Measurements from ENCODE around the gene GLYR1. TPM values are rescaled to one million over a fixed set of nuclear protein-coding genes. Genes with fewer than 3 reads are reported as not detected.

GLYR1 gene
- total RNA-seq, 1 experiment from 2014 or later: 111 TPM

DNA sequence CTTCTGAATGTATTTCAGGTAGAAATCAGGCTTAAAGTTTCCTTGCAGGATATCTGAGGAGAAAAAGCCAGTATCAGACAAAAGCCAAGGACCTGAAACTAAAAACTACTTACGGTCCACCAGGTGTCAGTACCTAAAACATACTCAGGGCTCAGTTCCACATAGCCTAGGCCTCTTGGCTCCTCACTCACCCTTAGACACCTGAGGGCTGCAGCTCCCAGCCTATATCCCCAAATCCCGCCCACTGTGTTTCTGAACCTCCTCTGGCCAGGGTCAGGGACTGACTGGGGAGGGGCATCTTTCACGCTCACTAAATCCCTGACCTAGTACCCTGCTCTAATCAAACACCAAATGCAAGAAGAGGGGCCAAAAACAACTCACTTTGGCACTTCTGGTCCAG lies 35.8 kb downstream of the GLYR1 start:
- in situ Hi-C loops (cut with HindIII; ENCODE audit: low pct_unique_long_range_greater_than_20kb, low sequenced_read_pairs) (loop anchor here (10.0 kb wide), 1 partner anchor 54 kb away; no protein-coding TSS in a partner anchor), intact Hi-C loops (cut with micrococcal nuclease; ENCODE audit: unreplicated experiment) (no loop called here)
- BruUV-seq (replicated peaks): no TSS peak
- TF ChIP-seq, protein P1, sequence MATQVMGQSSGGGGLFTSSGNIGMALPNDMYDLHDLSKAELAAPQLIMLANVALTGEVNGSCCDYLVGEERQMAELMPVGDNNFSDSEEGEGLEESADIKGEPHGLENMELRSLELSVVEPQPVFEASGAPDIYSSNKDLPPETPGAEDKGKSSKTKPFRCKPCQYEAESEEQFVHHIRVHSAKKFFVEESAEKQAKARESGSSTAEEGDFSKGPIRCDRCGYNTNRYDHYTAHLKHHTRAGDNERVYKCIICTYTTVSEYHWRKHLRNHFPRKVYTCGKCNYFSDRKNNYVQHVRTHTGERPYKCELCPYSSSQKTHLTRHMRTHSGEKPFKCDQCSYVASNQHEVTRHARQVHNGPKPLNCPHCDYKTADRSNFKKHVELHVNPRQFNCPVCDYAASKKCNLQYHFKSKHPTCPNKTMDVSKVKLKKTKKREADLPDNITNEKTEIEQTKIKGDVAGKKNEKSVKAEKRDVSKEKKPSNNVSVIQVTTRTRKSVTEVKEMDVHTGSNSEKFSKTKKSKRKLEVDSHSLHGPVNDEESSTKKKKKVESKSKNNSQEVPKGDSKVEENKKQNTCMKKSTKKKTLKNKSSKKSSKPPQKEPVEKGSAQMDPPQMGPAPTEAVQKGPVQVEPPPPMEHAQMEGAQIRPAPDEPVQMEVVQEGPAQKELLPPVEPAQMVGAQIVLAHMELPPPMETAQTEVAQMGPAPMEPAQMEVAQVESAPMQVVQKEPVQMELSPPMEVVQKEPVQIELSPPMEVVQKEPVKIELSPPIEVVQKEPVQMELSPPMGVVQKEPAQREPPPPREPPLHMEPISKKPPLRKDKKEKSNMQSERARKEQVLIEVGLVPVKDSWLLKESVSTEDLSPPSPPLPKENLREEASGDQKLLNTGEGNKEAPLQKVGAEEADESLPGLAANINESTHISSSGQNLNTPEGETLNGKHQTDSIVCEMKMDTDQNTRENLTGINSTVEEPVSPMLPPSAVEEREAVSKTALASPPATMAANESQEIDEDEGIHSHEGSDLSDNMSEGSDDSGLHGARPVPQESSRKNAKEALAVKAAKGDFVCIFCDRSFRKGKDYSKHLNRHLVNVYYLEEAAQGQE (IDR thresholded peaks at IDR 0.05; ENCODE audit: insufficient read depth in 1 of 2, low read depth in 2 of 2, low read length in 1 of 2): no peak
- TF ChIP-seq, protein P2, sequence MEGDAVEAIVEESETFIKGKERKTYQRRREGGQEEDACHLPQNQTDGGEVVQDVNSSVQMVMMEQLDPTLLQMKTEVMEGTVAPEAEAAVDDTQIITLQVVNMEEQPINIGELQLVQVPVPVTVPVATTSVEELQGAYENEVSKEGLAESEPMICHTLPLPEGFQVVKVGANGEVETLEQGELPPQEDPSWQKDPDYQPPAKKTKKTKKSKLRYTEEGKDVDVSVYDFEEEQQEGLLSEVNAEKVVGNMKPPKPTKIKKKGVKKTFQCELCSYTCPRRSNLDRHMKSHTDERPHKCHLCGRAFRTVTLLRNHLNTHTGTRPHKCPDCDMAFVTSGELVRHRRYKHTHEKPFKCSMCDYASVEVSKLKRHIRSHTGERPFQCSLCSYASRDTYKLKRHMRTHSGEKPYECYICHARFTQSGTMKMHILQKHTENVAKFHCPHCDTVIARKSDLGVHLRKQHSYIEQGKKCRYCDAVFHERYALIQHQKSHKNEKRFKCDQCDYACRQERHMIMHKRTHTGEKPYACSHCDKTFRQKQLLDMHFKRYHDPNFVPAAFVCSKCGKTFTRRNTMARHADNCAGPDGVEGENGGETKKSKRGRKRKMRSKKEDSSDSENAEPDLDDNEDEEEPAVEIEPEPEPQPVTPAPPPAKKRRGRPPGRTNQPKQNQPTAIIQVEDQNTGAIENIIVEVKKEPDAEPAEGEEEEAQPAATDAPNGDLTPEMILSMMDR (IDR thresholded peaks at IDR 0.05): no peak
- TF ChIP-seq TCF7L2 (IDR thresholded peaks at IDR 0.05; ENCODE audit: low read depth, low read length): no peak
- H3K4me3 ChIP-seq (ENCODE audit: low read depth in 2 of 2, low read length in 2 of 2): no peak overlapping the region
- H3K36me3 ChIP-seq (ENCODE audit: control insufficient read depth, insufficient read depth, low read length): peaks cover 12% of the 10 kb centered on the region
- CTCF ChIA-PET: interaction anchor here (0.8 kb wide), 1 partner anchor 146 kb away, joined by 8 read pairs; no protein-coding TSS in a partner anchor
- POLR2A ChIA-PET: no interaction called here
- no peaks in the 10 kb centered on the region for H3K4me1 ChIP-seq (ENCODE audit: control insufficient read depth, insufficient read depth, low read length)
- H3K27me3 ChIP-seq (ENCODE audit: control insufficient read depth, insufficient read depth, low read length): no peaks in the 10 kb centered on the region
- ATAC-seq (peak; percentile 57), DNase-seq (ENCODE audit: low read depth, low spot score) (no peak)
- no peak overlapping the region for H3K27ac ChIP-seq (ENCODE audit: low read length)
- no peaks in the 10 kb centered on the region for H3K9me3 ChIP-seq (ENCODE audit: control insufficient read depth, insufficient read depth, low read depth, low read length)

DNA sequence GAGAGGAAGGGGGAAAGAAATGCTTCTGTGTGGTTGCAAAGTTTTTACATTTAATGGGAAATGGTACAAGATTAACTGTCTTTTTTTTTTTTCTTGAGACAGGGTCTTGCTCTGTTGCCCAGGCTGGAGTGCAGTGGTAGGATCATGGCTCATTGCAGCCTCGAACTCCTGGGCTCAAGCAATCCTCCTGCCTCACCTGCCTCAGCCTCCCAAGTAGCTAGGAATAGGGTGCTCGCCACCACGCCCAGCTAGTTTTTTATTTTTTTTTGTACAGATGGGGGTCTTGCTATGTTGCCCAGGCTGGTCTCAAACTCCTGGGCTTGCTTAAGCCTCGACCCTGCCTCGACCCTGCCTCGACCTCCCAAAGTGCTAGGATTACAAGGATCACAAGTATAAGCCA lies 40.8 kb downstream of the GLYR1 start:
- intact Hi-C loops (cut with micrococcal nuclease; ENCODE audit: unreplicated experiment) (no loop called here), in situ Hi-C loops (cut with HindIII; ENCODE audit: low pct_unique_long_range_greater_than_20kb, low sequenced_read_pairs) (no loop called here)

DNA sequence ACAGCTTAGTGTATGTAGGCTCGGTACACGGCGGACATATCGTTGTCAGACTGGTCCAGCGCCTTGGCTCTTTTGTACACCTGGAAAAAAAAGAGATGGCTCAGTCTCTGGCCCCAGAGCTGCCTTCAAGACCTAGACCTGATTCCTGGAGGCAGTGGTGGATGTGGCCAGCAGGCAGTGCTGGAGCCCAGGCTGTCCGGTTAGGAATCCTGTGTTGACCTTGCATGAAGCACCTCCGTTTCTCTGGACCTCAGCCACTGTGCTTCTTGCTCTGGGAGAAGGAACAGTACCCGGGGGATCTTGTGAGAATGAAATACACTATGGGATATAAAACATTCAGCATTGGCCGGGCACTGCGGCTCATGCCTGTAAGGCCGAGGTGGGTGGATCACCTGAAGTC lies 41.9 kb downstream of the GLYR1 start:
- peaks cover 27% of the 10 kb centered on the region for H3K4me1 ChIP-seq (ENCODE audit: control insufficient read depth, insufficient read depth, low read length)
- intact Hi-C loops (cut with micrococcal nuclease; ENCODE audit: unreplicated experiment): no loop called here
- ATAC-seq (no peak), DNase-seq (ENCODE audit: low read depth, low spot score) (no peak)
- CTCF ChIA-PET: no interaction called here
- in situ Hi-C loops (cut with HindIII; ENCODE audit: low pct_unique_long_range_greater_than_20kb, low sequenced_read_pairs): no loop called here
- TF ChIP-seq SIN3A (IDR thresholded peaks at IDR 0.05; ENCODE audit: borderline replicate concordance, insufficient read depth, low read depth, low read length) (no peak), POLR2AphosphoS5 (IDR thresholded peaks at IDR 0.05; ENCODE audit: low read depth, low read length) (no peak), TCF7L2 (IDR thresholded peaks at IDR 0.05; ENCODE audit: low read depth, low read length) (no peak)
- TF ChIP-seq, protein P1 (IDR thresholded peaks at IDR 0.05; ENCODE audit: insufficient read depth in 1 of 2, low read depth in 2 of 2, low read length in 1 of 2): no peak
- TF ChIP-seq, protein P2 (IDR thresholded peaks at IDR 0.05): no peak
- BruUV-seq (replicated peaks): no TSS peak
- POLR2A ChIA-PET: no interaction called here
- no peak overlapping the region for H3K27ac ChIP-seq (ENCODE audit: low read length)
- H3K27me3 ChIP-seq (ENCODE audit: control insufficient read depth, insufficient read depth, low read length): no peaks in the 10 kb centered on the region
- H3K36me3 ChIP-seq (ENCODE audit: control insufficient read depth, insufficient read depth, low read length): no peaks in the 10 kb centered on the region
- no peaks in the 10 kb centered on the region for H3K9me3 ChIP-seq (ENCODE audit: control insufficient read depth, insufficient read depth, low read depth, low read length)
- no peak overlapping the region for H3K4me3 ChIP-seq (ENCODE audit: low read depth in 2 of 2, low read length in 2 of 2)

More for the DNA sequence above, 40.8 kb downstream of the GLYR1 start:
- ATAC-seq: no peak
- ChIA-PET POLR2A (no interaction called here), CTCF (no interaction called here)
- no peaks in the 10 kb centered on the region for H3K36me3 ChIP-seq (ENCODE audit: control insufficient read depth, insufficient read depth, low read length)
- no TSS peak for BruUV-seq (replicated peaks)
- no peak overlapping the region for H3K27ac ChIP-seq (ENCODE audit: low read length)
- H3K9me3 ChIP-seq (ENCODE audit: control insufficient read depth, insufficient read depth, low read depth, low read length): no peaks in the 10 kb centered on the region
- H3K27me3 ChIP-seq (ENCODE audit: control insufficient read depth, insufficient read depth, low read length): no peaks in the 10 kb centered on the region
- peaks cover 20% of the 10 kb centered on the region for H3K4me1 ChIP-seq (ENCODE audit: control insufficient read depth, insufficient read depth, low read length)
- TF ChIP-seq SIN3A (IDR thresholded peaks at IDR 0.05; ENCODE audit: borderline replicate concordance, insufficient read depth, low read depth, low read length): no peak
- no peak overlapping the region for H3K4me3 ChIP-seq (ENCODE audit: low read depth in 2 of 2, low read length in 2 of 2)
- DNase-seq (ENCODE audit: low read depth, low spot score): no peak
